Neural cell (in vitro differentiated cells): ENCODE data around the gene FAM193A. TPM values are rescaled to one million over a fixed set of nuclear protein-coding genes. Genes with fewer than 3 reads are reported as not detected.

Source experiments
- H2AFZ ChIP-seq: fragments of 200-600, 300-800 bp; sonication (generic), shearing (Covaris generic); 2 replicates; pipeline ENCODE4 v1.6.0; 2014; ENCODE audit warnings: low read depth, mild to moderate bottlenecking, antibody characterized with exemption, low read length, moderate library complexity
- H3F3A ChIP-seq: fragments of 200-600 bp; shearing (Covaris generic); 2 replicates; pipeline ENCODE4 v1.6.1; 2016; ENCODE audit warnings: mild to moderate bottlenecking, moderate library complexity, mixed read lengths, antibody characterized with exemption, low read length; ENCODE audit not compliant: insufficient read depth, poor library complexity, severe bottlenecking
- H3K27ac ChIP-seq: fragments of 200-600, 300-800 bp; sonication (generic), shearing (Covaris generic); 2 replicates; pipeline ENCODE4 v1.5.1; 2014; ENCODE audit warnings: mild to moderate bottlenecking, low read length, moderate library complexity
- H3K27me3 ChIP-seq: fragments of 300-800, 200-600 bp; sonication (generic), shearing (Covaris generic); 2 replicates; pipeline ENCODE4 v1.6.0; 2014; ENCODE audit warnings: mild to moderate bottlenecking, low read depth, low read length, moderate library complexity; ENCODE audit not compliant: insufficient read depth
- H3K36me3 ChIP-seq: fragments of 300-800, 200-600 bp; sonication (generic), shearing (Covaris generic); 2 replicates; pipeline ENCODE4 v1.5.1; 2014; ENCODE audit warnings: mild to moderate bottlenecking, antibody characterized with exemption, low read length, moderate library complexity; ENCODE audit not compliant: insufficient read depth
- H3K4me2 ChIP-seq: fragments of 300-800, 200-600 bp; sonication (generic), shearing (Covaris generic); 2 replicates; pipeline ENCODE4 v1.6.0; 2014; ENCODE audit warnings: mild to moderate bottlenecking, low read length
- H3K4me3 ChIP-seq: fragments of 300-800, 200-600 bp; sonication (generic), shearing (Covaris generic); 2 replicates; pipeline ENCODE4 v1.5.1; 2014; ENCODE audit warnings: mild to moderate bottlenecking, low read length, moderate library complexity
- H3K79me2 ChIP-seq: fragments of 200-600 bp; shearing (Covaris generic); replicated peaks from 2 replicates; pipeline ENCODE4 v1.6.0; 2014; ENCODE audit warnings: mild to moderate bottlenecking, low read length, moderate library complexity; ENCODE audit not compliant: insufficient read depth
- H3K9ac ChIP-seq: fragments of 300-800, 200-600 bp; sonication (generic), shearing (Covaris generic); 2 replicates; pipeline ENCODE4 v1.6.1; 2016; ENCODE audit warnings: mild to moderate bottlenecking, low read length, mixed read lengths
- H3K9me2 ChIP-seq: fragments of 200-600 bp; shearing (Covaris generic); 2 replicates; pipeline ENCODE4 v1.6.1; 2016; ENCODE audit warnings: mild to moderate bottlenecking, low read length, mixed read lengths; ENCODE audit not compliant: insufficient read depth
- H3K9me3 ChIP-seq: fragments of 200-600, 300-800 bp; sonication (generic), shearing (Covaris generic); 2 replicates; pipeline ENCODE4 v1.6.1; 2016; ENCODE audit warnings: mild to moderate bottlenecking, mixed run types, low read length, moderate library complexity, mixed read lengths
- H4K20me1 ChIP-seq: fragments of 200-600 bp; shearing (Covaris generic); 2 replicates; pipeline ENCODE4 v1.6.1; 2016; ENCODE audit warnings: mild to moderate bottlenecking, mixed run types; ENCODE audit not compliant: insufficient read depth
- CTCF ChIP-seq: fragments of 450-650 bp; IDR thresholded peaks from 2 replicates; pipeline ENCODE4 v1.5.1; 2014; ENCODE audit warnings: antibody characterized with exemption, mild to moderate bottlenecking, moderate library complexity; ENCODE audit not compliant: poor library complexity, severe bottlenecking
- EP300 ChIP-seq: fragments of 450-650 bp; conservative IDR thresholded peaks from 2 replicates; pipeline ENCODE4 v1.6.1; 2014; ENCODE audit warnings: antibody characterized with exemption, mild to moderate bottlenecking, moderate library complexity; ENCODE audit not compliant: poor library complexity, severe bottlenecking
- EZH2 ChIP-seq: fragments of 200-600, 300-800 bp; shearing (Covaris generic), sonication (generic); IDR thresholded peaks from 2 replicates; pipeline ENCODE4 v1.6.1; 2014; ENCODE audit warnings: antibody characterized with exemption, low read length, borderline replicate concordance, mild to moderate bottlenecking; ENCODE audit not compliant: insufficient read depth, poor library complexity, severe bottlenecking
- MXI1 ChIP-seq: fragments of 450-650 bp; conservative IDR thresholded peaks from 2 replicates; pipeline ENCODE4 v1.6.1; 2014; ENCODE audit warnings: antibody characterized with exemption, mild to moderate bottlenecking; ENCODE audit not compliant: poor library complexity, severe bottlenecking
- POLR2AphosphoS5 ChIP-seq: IDR thresholded peaks from 2 replicates; pipeline ENCODE4 v1.6.1; 2012
- RAD21 ChIP-seq: fragments of 450-650 bp; conservative IDR thresholded peaks from 2 replicates; pipeline ENCODE4 v1.6.1; 2014; ENCODE audit warnings: antibody characterized with exemption, mild to moderate bottlenecking, moderate library complexity
- REST ChIP-seq: IDR thresholded peaks from 2 replicates; pipeline ENCODE4 v1.6.1; 2012; ENCODE audit warnings: borderline replicate concordance
- SMC3 ChIP-seq: fragments of 450-650 bp; conservative IDR thresholded peaks from 2 replicates; pipeline ENCODE4 v1.6.1; 2014; ENCODE audit warnings: antibody characterized with exemption, mild to moderate bottlenecking, moderate library complexity; ENCODE audit not compliant: poor library complexity
- TAF1 ChIP-seq: IDR thresholded peaks from 2 replicates; pipeline ENCODE4 v1.6.1; 2012; ENCODE audit warnings: low read depth
- polyA plus RNA-seq: library from polyadenylated mRNA; depleted of rRNA; stranded (reverse); fragments of >200 nt; gene quantifications from 2 replicates; pipeline ENCODE4 v1.2.3, GENCODE V29; 2014

The FAM193A gene
- polyA plus RNA-seq, 1 donor from 2014 or later: 11.6 TPM

DNA sequence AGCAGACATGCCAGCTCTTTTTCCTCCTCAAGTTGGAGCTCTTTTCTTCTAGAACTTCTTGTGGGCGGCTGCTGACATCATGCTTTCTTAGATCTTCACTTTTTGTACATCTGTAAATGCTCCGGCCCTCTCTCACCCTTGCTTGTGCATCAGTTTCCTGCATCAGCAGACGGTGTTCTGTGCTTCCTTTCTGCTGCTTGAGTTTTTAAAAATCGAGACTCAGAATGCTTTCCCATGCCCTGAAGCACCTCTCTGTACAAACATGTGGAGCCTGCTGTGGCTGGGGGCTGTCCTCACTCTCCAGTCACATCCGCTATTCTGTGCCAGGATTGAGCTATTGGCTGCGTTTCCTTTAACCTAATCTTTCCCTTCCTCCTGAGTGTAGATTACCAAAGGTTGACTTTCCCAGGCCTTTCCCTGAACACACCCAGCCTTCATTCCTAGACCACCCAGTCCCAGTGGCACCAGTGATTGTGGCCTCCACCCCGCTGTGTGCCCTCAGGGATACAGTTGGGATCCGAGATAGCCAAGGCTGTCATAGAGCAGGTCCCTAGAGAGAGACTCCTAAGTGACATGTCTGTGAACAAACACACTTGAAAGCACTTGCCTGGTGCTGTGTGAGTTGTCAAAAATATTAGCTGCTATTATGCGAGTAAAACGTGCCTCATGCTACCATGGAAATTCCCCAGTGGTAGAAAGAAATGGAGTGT, 177.8 kb downstream of the FAM193A start:
- no peak overlapping the region for H3K27ac ChIP-seq
- H3K9me2 ChIP-seq: no peaks in the 10 kb centered on the region

GRCh38 chr4:2714918-2715317, 178.5 kb downstream of the FAM193A start:
- Histone ChIP-seq H3K36me3 (no peaks in the 10 kb centered on the region), H4K20me1 (no peaks in the 10 kb centered on the region), H3K4me3 (no peak overlapping the region), H3K9ac (no peak overlapping the region), H2AFZ (no peak overlapping the region), H3K27me3 (no peaks in the 10 kb centered on the region), H3K9me2 (no peaks in the 10 kb centered on the region), H3K79me2 (no peaks in the 10 kb centered on the region), H3K27ac (no peak overlapping the region), H3K4me2 (no peak overlapping the region), H3K9me3 (no peaks in the 10 kb centered on the region), H3F3A (no peaks in the 10 kb centered on the region)
- no peak for TF ChIP-seq MXI1
- TF ChIP-seq EP300: no peak
- TF ChIP-seq RAD21: no peak
- TF ChIP-seq SMC3: no peak
- no peak for TF ChIP-seq REST
- TF ChIP-seq POLR2AphosphoS5: no peak

More for the DNA sequence above, 177.8 kb downstream of the FAM193A start:
- Histone ChIP-seq H3K9me3 (no peaks in the 10 kb centered on the region), H3K79me2 (no peaks in the 10 kb centered on the region), H3F3A (no peaks in the 10 kb centered on the region), H3K27me3 (no peaks in the 10 kb centered on the region), H3K4me2 (no peak overlapping the region), H2AFZ (no peak overlapping the region), H3K4me3 (no peak overlapping the region), H4K20me1 (no peaks in the 10 kb centered on the region), H3K9ac (no peak overlapping the region), H3K36me3 (no peaks in the 10 kb centered on the region)
- TF ChIP-seq EZH2 (no peak), EP300 (no peak), SMC3 (no peak), MXI1 (no peak), REST (no peak), RAD21 (no peak), POLR2AphosphoS5 (no peak), TAF1 (no peak), CTCF (no peak)
